Smooth muscle cell of the brain vasculature (primary cell): ENCODE measurements around the gene PTP4A1.
"Not testable (repeated sequence)": the region's sequence is repeated elsewhere in the genome, so short reads cannot be mapped to it uniquely, and the experiment has no call there.

ENCODE experiments used
- DNase-seq: peaks from one replicate; pipeline ENCODE4 v3.0.0-alpha.2; 2012; ENCODE audit warnings: low read depth, low spot score

PTP4A1 gene

DNA sequence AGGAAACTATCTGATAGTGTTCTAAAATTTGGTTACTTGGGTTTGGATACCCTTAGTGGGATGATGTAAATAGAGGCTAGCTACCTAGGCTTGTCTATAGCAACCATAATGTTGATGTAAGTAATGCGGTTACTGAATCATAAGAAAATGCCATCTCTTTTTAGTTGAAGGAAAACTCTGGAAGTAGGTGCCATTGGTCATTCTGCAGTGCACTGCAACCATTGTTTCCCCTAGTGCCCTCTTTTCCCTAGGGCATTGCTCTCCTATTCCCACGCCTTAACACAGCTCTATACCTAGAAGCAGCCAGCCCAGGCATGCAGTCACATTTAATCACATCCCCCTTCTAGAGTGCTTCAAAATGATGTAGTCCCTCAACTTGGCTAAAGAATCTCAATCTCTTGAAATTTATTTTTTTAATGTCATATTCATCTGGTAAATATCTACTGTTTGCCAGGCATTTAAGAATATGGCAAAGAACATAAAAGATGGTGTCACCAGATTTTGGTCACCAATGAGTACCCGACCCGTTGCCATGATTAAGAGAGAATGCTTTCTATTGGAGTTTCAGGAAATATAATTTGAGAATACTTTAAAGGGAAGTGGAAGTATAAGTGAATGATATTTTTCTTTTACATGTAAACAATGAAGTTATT, 10.4 kb downstream of the PTP4A1 start:
- no peak for DNase-seq

DNA sequence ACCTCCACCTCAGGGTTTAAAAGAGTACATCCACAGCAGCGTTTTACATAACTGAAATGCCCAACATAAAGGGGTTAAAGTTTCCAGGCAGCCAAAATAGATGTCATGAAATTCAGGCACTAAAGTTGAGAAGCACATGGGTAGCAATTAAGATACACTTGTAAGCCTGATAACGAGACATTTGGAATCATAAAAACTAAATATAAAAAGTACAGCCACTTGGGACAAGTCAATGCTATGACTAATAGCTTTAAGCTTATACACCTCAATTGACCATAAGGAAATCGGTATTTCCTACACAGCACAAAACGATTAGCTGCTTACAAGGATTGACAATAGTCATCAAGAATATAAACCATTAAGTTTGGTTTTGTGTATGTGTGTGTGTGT, 11.8 kb downstream of the PTP4A1 start:
- no peak for DNase-seq

DNA sequence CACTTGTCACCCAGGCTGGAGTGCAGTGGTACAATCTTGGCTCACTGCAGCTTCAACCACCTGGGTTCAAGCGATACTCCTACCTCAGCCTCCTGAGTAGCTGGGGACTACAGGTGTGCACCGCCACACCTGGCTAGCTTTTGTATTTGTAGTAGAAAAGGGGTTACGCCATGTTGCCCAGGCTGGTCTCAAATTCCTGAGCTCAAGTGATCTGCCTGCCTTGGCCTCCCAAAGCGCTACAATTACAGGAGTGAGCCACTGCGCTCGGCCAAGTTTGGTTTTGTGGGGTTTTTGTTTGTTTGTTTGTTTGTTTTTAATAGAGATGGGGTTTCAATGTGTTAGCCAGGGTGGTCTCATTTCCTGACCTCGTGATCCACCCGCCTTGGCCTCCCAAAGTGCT, 12.3 kb downstream of the PTP4A1 start:
- no peak for DNase-seq

DNA sequence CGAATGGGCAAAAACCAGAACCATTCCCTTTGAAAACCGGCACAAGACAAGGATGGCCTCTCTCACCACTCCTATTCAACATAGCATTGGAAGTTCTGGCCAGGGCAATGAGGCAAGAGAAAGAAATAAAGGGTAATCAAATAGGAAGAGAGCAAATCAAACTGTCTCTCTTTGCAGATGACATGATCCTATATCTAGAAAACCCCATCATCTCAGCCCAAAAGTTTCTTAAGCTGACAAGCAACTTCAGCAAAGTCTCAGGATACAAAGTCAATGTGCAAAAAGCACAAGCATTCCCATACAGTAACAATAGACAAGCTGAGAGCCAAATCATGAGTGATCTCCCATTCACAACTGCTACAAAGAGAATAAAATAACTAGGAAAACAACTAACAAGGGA, 13.4 kb downstream of the PTP4A1 start:
- not testable (repeated sequence) for DNase-seq

DNA sequence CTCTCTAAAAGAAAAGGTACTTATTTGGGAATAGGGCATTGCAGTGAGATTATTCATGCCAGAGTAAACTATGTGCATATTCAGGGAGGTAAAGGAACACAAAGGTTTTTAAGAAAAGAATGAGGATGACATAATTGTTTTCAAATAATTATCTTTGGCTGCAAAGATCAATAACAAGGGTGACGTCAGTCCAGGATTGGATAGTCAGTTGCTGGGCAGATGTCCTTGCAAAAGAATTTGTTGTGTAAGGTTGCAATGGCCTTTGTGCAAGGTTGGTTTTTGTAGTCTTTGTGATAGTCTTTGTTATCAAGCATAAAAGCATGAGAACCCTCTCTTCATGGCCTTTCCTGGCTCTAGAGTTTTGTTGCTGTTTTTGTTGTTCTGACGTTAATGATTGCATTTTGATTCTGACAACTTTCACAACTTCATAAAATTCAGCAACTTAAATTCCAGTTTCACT, 17.7 kb downstream of the PTP4A1 start:
- no peak for DNase-seq

DNA sequence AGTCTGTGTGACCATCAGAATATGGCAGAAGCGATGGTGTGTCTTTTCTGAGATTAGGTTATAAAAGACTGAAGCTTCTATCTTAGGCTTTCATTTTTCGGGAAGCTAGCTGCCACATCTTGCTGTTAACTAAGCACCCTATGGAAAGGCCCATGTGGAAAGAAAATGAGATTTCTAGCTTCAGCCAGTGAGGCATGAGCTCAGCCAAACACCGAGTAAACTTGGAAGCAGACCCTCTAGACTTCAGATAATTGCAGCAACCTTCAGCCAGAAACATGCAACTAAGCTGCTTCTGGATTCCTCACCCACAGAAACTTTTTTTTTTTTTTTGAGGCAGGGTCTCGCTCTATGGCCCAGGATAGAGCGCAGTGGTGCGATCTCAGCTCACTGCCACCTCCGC, 20.6 kb downstream of the PTP4A1 start:
- DNase-seq = no peak

DNA sequence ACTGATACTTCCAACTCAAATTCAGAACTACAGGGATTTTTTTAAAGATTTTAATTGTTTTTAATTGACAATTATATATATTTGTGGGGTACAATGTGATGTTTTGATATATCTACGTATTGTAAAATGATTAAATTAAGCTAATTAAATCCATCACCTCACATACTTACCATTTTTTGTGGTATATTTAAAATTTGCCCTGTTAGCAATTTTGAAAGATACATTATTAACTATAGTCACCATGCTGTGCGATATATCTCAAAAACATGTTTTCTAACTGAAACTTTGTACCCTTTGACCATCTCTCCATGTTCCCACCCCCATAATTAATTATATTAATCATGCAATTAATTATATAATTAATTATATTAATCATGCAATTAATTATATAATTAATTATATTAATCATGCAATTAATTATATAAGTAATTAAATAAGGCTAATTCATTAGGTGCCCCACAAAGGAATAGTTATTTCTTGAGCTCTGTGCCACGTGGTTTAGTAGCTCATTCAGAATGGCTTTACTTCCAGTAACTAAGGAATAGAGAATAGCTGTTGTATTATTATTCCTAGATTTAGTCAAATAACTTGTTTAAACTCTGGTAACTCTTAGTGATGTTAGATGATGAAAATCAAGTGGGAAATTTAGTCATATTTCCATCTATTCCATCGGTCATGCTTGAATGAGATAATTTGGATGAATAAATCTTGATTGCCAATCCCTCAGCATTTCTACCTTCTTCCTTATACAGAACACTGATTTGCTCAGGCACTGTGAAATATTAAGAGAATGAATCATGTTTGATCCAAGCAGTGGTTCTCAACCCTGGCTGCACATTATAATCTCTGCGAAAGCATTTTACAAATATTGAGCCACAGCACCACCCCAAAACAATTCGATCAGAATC, 25.1 kb downstream of the PTP4A1 start:
- no peak for DNase-seq

DNA sequence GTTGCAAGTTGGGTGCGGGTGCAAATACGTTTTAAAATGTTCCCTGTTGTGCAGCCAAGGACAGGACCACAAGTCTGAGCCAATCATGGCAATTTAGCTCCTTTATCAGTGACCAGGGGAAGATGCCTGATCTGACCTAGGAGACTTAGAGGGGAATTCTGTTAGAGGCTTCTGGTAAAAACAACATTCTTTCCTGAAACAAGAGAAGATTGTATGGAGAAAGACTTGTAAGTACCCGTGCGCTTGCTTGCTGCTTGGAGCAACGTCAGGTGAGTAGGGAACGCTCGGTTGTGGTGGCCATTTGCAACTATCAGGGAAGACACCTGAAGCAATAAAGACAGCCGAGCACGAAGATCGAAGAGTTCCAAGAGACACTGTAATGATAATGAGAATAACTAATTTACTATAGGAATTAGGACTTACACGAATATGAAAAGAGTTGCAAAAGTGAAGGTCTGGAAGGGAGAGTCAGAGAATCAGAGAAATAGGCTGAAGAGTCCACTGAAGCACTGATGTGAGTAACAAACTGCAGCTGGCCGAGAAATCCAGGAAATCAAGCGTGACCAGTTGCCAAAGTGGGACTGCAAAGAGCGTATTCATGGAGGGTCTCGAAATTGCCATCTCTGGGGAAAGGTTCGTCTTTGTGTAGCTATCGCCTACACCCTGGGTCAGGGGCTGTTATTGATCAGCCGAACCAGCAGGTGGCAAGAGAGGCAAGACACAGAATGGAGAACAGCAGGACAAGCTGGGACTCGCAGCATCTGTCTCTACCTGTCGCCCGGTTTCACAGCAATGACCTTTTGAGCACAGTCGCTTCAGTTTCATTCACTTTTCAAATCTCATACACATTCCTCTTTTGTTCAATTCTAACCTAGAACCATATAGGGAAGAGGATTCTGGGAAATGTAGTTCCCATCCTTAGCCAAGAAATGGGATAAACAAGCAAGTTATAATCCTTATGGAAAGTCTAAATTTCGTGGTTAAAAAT, 26.1 kb downstream of the PTP4A1 start:
- no peak for DNase-seq

DNA sequence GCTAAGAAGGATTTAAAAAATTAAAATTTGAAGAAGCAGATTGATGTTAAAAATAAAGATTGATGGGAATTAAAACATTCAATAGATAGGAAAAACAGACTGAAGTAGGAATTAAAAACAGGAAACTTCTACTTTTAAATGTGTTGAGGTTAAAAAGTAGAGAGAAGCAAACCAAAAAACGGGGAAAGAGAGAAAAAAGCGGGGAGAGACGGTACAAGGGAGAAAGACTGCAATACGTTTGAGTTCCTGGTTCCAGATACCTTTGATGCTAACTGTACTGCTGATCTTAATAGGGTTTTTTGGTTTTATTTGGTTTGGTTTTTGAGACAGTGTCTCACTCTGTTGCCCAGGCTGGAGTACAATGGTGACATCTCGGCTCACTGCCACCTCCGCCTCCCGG, 27.0 kb downstream of the PTP4A1 start:
- no peak for DNase-seq

DNA sequence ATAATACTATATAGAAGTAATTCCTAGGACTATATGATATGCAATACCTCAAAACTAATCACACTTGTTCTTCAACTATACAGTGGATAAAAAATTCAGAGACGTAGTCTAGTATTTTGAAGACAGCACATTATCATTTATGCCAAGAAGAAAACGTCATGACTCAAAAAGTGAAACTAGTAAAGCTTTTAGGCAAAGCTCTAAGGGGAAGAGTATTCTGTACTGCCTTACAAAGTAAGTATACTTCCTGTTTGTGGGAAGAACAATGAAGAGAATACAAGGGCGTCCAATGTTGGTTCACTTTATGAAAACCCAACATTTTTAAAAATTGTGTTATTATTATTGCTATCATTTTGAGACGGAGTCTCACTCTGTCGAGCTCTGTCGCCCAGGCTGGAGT, 27.9 kb downstream of the PTP4A1 start:
- DNase-seq = no peak

DNA sequence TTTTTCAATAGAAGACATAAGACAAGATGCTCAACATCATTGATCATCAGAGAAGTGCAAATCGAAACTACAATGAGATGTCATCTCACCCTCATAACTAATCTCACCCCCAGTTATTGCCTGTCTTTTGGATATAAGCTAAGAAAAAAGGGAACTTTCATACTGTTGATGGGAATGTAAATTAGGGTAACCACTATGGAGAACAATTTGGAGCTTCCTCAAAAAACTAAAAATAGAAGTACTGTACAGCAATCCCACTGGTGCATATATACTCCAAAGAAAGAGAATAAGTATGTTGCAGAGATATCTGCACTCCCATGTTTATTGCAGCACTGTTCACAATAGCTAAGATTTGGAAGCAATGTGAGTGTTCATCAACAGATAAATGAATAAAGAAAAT, 37.0 kb downstream of the PTP4A1 start:
- no peak for DNase-seq

DNA sequence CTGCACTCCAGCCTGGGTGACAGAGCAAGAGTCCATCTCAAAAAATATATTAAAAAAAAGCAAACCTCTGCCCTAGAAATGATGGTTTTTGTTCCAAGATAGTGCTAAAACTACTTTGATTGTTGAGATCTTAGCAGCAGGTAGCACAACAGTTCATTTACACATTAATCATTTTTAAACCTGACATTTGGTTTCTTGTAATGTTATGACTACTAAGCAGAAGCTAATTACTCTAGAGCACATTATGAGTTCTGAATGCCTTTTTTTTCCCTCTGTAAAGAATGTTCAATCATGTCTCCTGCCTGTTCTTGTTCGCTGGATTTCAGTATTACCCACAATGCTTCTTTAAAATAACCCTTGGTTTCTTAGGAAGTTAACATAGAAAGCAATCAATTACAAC, 38.7 kb downstream of the PTP4A1 start:
- DNase-seq = no peak

DNA sequence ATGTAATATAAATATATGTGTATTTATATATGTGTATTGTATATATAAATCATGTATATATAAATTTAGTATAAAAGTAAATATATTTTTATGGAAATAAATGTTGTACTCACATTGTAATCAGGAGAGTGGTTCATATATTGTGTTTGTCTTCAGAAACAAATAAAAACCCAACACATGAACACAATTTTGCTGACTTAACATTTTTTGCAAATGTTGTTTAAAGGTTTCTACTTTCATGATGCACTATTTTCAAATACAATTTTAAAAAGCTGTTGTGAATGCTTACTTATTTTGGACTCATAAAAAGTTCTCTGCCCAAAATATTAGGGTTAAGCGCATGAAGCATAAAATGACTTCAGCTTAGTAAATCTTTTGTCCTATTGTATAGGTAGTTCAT, 39.3 kb downstream of the PTP4A1 start:
- DNase-seq = no peak

DNA sequence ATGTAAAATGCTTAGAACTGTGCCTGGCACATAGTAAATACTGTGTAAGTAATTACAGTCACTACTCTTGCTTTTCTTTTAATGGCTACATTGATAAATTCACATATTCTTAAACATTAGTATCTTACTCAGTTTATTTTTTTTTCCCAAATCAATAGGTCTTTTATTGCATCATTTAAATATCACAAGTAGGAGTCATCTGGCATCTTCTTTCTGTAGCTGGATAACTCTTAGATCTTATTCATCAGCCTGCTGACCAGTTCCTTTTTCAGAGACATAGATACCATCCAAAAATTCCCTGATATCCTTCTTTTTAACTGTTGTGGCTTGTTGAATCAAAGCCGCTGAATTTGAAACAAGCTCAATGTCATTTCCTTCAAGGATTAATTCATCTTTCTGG, 43.3 kb downstream of the PTP4A1 start:
- no peak for DNase-seq
